ENCODE measurements around the gene TBX3.

Gene TBX3

GRCh38 chr12:114696443-114697242 lies 12.7 kb upstream of the TBX3 start:
- DNase-seq (ENCODE audit: low spot score), result no peak

- no peak for DNase-seq (ENCODE audit: low spot score)
Measured at GRCh38 chr12:114695305-114695592, 11.3 kb upstream of the TBX3 start.

- no peak for DNase-seq (ENCODE audit: low spot score)
Measured at GRCh38 chr12:114694436-114695304, 10.7 kb upstream of the TBX3 start.

- no peak for DNase-seq (ENCODE audit: low spot score)
Measured at GRCh38 chr12:114693532-114693931, 9.6 kb upstream of the TBX3 start.

GRCh38 chr12:114693059-114693531 lies 9.1 kb upstream of the TBX3 start:
- peak; percentile 51 for DNase-seq (ENCODE audit: low spot score)

GRCh38 chr12:114692186-114693058 lies 8.4 kb upstream of the TBX3 start:
- peak; percentile 63 for DNase-seq (ENCODE audit: low spot score)

GRCh38 chr12:114691763-114692185 lies 7.8 kb upstream of the TBX3 start:
- no peak for DNase-seq (ENCODE audit: low spot score)

GRCh38 chr12:114691196-114691595 lies 7.2 kb upstream of the TBX3 start:
- DNase-seq (ENCODE audit: low spot score), result no peak

- no peak for DNase-seq (ENCODE audit: low spot score)
Measured at GRCh38 chr12:114690267-114691135, 6.5 kb upstream of the TBX3 start.

GRCh38 chr12:114689075-114689994 lies 5.4 kb upstream of the TBX3 start:
- DNase-seq (ENCODE audit: low spot score), result no peak

GRCh38 chr12:114688256-114688845 lies 4.4 kb upstream of the TBX3 start:
- DNase-seq (ENCODE audit: low spot score), result no peak

- DNase-seq (ENCODE audit: low spot score), result no peak
Measured at GRCh38 chr12:114687802-114688201, 3.8 kb upstream of the TBX3 start.

- DNase-seq (ENCODE audit: low spot score), result peak; percentile 66
Measured at GRCh38 chr12:114686773-114687500, 3.0 kb upstream of the TBX3 start.

GRCh38 chr12:114686426-114686772 lies 2.4 kb upstream of the TBX3 start:
- peak; percentile 49 for DNase-seq (ENCODE audit: low spot score)

- peak; percentile 54 for DNase-seq (ENCODE audit: low spot score)
Measured at GRCh38 chr12:114685869-114686268, 1.9 kb upstream of the TBX3 start.

GRCh38 chr12:114685320-114685781 lies 1.4 kb upstream of the TBX3 start:
- peak; percentile 64 for DNase-seq (ENCODE audit: low spot score)

GRCh38 chr12:114684870-114685273 lies 897 bp upstream of the TBX3 start:
- DNase-seq (ENCODE audit: low spot score), result no peak

- no peak for DNase-seq (ENCODE audit: low spot score)
Measured at GRCh38 chr12:114683709-114684097, 272 bp downstream of the TBX3 start.

All from ecto neural progenitor cell (in vitro differentiated cells).